ENCODE measurements around the gene PTTG1IP2.

PTTG1IP2 gene

DNA sequence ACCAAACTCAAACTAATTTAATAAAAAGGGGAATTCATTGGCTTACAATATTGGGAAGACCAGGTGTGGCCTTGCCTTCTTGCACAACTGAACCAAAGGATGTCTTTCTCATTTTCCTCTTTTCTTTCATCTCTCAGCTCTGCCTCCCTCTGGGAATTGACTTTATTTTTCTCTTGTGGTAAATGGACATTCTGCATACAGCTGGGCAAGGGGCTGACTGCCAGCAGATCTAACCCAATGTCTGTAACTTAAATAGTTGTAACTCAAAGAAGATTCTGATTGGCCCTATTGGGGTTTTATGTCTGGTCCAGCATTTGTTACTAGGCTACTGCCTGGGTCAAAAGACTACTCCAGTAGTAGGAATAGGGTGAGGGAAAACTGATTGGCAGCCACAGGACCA, 15.3 kb downstream of the PTTG1IP2 start:
- no peak for DNase-seq

GRCh38 chr7:90485734-90486316, 16.4 kb downstream of the PTTG1IP2 start:
- DNase-seq, result no peak

DNA sequence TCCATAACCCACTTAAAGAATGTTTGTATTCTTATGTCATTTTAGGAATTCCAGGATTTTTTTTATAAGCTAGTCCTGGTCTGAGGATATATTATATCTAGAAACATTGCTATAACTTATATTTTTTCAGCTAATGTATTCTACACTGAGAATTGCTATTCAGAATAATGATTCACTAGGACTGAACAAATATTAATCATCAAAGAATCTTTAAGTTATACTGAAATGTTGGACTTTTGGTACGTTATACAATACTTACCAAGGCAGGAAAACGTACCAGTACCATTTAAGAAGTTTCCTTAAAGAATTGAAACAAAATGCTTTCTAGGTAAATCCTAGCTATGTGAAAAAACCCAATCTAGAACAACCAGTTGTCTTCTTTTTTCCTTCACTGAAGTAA, 18.4 kb downstream of the PTTG1IP2 start:
- no peak for DNase-seq

DNA sequence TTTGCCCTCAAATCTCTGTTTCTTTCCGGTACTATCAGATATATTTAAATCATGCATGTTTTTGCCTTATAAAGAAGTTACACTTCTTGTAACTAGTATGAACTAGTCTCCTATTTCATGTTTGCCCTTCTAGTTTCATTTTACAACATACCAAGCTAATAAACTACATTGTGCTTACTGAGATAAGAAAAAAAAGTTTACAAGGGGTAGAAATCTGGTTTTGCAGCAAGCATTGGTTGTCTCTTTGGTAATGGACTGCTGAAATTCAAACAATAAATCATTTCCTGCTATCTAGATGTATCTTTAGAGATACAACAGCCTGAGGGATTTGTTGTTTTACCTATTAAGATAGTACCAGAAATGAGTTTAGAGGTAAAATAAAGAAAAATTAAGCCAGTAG, 18.8 kb downstream of the PTTG1IP2 start:
- DNase-seq, result no peak

GRCh38 chr7:90492250-90492649, 22.8 kb downstream of the PTTG1IP2 start:
- DNase-seq, result no peak

DNA sequence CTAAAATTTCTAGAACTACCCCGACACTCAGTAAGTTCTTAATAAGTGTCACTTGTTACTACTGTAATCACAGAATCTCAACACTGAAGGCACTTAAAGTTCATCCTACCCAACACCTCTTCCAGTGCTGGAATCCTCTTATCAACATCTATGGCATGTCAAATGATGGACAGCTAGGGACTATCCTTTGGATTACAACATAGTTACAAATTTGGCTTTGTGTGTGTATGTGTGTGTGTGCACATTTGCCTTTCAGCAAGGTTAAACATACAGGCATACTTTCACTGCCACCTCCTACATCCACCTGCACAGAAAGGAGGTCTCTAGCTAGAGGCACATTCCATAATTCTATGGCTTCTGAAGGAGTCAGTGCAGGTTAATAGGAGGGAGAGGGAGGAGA, 25.8 kb downstream of the PTTG1IP2 start:
- no peak for DNase-seq

DNA sequence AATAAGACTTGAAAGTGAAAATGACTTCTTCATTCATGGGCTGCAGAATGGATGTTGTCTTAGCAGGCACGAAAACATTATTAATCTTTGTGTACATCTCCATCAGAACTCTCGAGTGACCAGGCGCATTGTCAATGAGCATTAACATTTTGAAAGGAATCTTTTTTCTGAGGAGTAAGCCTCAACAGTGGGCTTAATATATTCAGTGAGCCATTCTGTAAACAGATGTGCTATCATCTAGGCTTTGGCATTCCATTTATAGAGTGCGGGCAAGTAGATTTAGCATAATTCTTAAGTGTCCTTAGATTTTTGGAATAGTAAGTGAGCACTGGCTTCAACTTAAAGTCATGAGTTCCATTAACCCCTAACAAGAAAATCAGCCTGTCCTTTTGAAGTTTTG, 33.1 kb downstream of the PTTG1IP2 start:
- DNase-seq, result no peak

DNA sequence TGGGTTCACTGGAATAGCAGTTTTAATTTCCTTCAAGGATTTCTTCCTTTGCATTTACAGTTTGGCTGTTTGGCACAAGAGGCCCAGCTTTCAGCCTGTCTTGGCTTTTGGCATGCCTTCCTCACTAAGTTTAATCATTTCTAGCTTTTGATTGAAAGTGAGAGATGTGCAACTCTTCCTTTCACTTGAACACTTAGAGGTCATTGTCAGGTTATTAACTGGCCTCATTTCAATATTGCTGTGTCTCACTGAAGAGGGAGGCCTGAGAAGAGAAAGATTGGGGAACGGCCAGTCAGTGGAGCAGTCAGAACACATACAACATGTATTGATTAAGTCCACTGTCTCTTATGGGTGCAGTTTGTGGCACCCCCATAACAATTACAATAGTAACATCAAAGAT, 33.9 kb downstream of the PTTG1IP2 start:
- DNase-seq, result no peak

DNA sequence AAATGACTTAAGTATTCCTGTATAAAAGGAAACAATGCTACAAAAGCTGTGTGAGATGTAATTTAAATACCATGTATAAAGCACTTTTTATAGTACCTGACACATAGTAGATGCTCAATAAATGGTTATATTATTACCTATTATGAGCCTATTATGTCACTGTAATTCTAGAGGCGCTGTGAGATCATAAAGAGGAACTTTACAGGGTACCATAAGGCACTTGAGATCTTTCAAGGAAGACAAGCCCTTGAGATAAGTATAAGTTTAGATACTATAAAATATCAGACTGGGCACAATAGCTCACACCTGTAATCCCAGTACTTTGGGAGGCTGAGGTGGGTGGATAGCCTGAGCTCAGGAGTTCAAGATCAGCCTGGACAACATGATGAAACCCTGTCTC, 38.3 kb downstream of the PTTG1IP2 start:
- no peak for DNase-seq

DNA sequence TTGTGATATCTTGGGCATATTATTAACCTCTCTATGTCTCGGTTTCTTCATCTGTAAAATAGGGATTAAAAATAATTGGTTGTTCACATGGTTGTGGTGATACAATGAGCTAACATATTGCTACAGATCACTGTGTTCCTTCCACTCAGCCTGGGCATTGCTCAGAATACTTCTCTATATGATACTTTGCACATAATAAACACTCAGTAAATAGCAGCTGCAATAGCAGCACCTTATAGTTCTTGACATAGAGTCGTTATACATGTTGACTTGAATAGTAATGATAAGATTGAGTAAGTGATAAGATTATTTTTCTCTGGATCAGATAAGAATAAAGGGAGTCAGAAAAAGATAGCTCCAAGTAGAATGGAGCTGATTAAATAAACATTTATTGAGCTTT, 42.3 kb downstream of the PTTG1IP2 start:
- no peak for DNase-seq

DNA sequence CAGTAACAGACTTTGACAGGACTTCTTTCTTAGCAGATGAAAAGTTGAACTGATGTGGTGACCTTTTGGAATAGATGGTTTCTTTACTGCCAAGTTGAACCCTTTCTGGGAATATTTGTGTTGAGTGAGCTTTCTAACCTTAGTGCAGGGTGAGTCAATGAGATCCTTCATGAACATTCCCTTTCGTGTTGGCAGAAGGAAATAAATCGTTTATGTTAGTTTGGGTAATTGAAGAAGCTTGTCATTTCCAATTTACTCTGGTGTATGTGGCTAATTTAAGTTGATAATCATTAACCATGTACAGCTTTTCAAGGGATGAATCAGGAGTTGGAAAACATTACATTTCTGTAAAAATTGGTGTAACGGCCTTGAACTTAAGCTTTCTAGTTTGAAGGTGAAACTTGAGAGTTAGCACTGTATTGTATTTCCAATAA, 43.4 kb downstream of the PTTG1IP2 start:
- no peak for DNase-seq

GRCh38 chr7:90516257-90516656, 46.8 kb downstream of the PTTG1IP2 start:
- no peak for DNase-seq

- no peak for DNase-seq
Observed at GRCh38 chr7:90518630-90519029, 49.2 kb downstream of the PTTG1IP2 start.

DNA sequence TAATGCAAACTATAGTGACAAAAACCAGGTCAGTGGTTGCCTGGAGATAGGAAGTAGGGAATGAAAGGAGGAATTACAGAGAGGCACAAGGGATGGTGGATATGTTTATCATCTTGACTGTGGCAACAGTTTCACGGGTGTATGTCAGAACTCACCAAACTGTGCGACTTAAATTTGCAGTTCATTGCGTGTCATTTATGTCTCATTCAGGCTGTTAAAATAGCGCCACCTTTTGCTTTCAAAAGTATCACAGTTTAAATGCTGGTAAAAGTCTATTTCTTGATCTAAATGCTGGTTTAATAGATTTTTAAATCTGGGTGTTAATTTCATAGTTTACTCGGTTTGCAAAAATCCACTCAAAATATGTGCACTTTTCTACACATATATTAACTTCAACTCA, 51.0 kb downstream of the PTTG1IP2 start:
- DNase-seq, result no peak

- DNase-seq, result no peak
Observed at GRCh38 chr7:90530263-90530662, 60.8 kb downstream of the PTTG1IP2 start.

GRCh38 chr7:90532231-90532929, 62.9 kb downstream of the PTTG1IP2 start:
- DNase-seq, result no peak

GRCh38 chr7:90536449-90536848, 67.0 kb downstream of the PTTG1IP2 start:
- DNase-seq, result no peak

- DNase-seq, result no peak
Observed at GRCh38 chr7:90538405-90538804, 69.0 kb downstream of the PTTG1IP2 start.

DNA sequence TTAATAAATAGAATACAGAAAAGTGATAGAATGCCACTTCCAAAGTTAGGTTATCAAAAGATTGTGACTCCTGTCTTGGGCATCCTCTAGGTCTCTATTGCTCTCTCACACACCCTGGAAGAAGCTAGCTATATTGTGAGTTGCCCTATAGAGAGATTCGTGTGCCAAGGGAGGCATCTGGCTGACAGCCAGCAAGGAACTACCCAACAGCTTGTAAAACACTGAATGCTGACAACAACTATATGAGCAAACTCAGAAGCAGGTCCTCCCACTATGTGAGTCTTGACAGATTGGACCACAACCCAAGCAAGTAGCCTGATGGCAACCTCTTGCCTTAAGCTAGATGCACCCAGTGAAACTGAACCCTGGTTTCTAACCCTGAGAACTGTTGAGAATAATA, 71.0 kb downstream of the PTTG1IP2 start:
- no peak for DNase-seq

- no peak for DNase-seq
Observed at GRCh38 chr7:90551036-90551435, 81.6 kb downstream of the PTTG1IP2 start.

DNA sequence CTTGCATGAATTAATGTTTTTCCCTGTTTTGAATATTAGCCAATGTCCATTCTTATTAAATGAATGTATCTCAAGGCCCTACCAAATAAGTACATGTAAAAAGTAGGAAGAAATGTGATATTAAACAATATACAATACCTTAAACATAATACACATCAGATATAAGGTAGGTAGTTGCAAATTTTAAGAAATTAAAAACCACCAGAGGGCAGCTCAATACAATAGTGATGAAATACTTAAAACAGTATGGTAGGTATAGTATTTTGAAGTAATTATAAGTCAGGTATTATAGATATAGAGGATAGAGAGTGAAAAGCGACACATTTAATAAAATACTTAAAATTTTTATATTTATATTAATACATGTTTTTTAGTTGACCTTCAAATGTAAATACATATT, 83.1 kb downstream of the PTTG1IP2 start:
- peak; percentile 32 for DNase-seq

GRCh38 chr7:90560730-90561129, 91.3 kb downstream of the PTTG1IP2 start:
- no peak for DNase-seq

All from NCI-H1092 treated with DMSO at 0.1 percent for 48 hours (cell line).